Adipocyte (in vitro differentiated cells): ENCODE data around the gene PIM1.

ENCODE experiments used
- DNase-seq: peaks from one replicate; pipeline ENCODE4 v3.0.0-alpha.2; 2015; ENCODE audit warnings: low read depth
- H3K27me3 ChIP-seq: replicated peaks from 2 replicates; pipeline ENCODE4 v1.7.0; 2013; ENCODE audit warnings: mild to moderate bottlenecking, low read length, moderate library complexity; ENCODE audit not compliant: control insufficient read depth, insufficient read depth
- H3K36me3 ChIP-seq: 2 replicates; pipeline ENCODE4 v1.7.0; 2013; ENCODE audit warnings: low read length, mild to moderate bottlenecking, moderate library complexity; ENCODE audit not compliant: control insufficient read depth, insufficient read depth, severe bottlenecking
- H3K4me1 ChIP-seq: 2 replicates; pipeline ENCODE4 v1.7.0; 2013; ENCODE audit warnings: mild to moderate bottlenecking, low read length, moderate library complexity; ENCODE audit not compliant: control insufficient read depth, insufficient read depth
- H3K4me3 ChIP-seq: 2 replicates; pipeline ENCODE4 v1.7.0; 2013; ENCODE audit warnings: mild to moderate bottlenecking, low read length, moderate library complexity
- H3K9ac ChIP-seq: 2 replicates; pipeline ENCODE4 v1.7.0; 2013; ENCODE audit warnings: mild to moderate bottlenecking, low read length, moderate library complexity
- H3K9me3 ChIP-seq: 2 replicates; pipeline ENCODE4 v1.7.0; 2013; ENCODE audit warnings: mild to moderate bottlenecking, low read length, moderate library complexity; ENCODE audit not compliant: control insufficient read depth

PIM1 gene

GRCh38 chr6:37140145-37140544, 29.8 kb upstream of the PIM1 start:
- Histone ChIP-seq H3K9ac (peak overlapping the region; percentile 61), H3K9me3 (no peaks in the 10 kb centered on the region), H3K4me1 (peaks cover 84% of the 10 kb centered on the region), H3K4me3 (no peak overlapping the region), H3K36me3 (no peaks in the 10 kb centered on the region), H3K27me3 (no peaks in the 10 kb centered on the region)
- no peak for DNase-seq

GRCh38 chr6:37141281-37142049, 28.5 kb upstream of the PIM1 start:
- Histone ChIP-seq H3K36me3 (no peaks in the 10 kb centered on the region), H3K27me3 (no peaks in the 10 kb centered on the region), H3K4me1 (peaks cover 78% of the 10 kb centered on the region), H3K4me3 (peak overlapping the region; percentile 9), H3K9me3 (no peaks in the 10 kb centered on the region), H3K9ac (peak overlapping the region; percentile 61)
- DNase-seq = peak; percentile 77

GRCh38 chr6:37142050-37142614, 27.8 kb upstream of the PIM1 start:
- Histone ChIP-seq H3K4me3 (no peak overlapping the region), H3K9me3 (no peaks in the 10 kb centered on the region), H3K9ac (peak overlapping the region; percentile 61), H3K4me1 (peaks cover 71% of the 10 kb centered on the region), H3K27me3 (no peaks in the 10 kb centered on the region), H3K36me3 (no peaks in the 10 kb centered on the region)
- no peak for DNase-seq

- H3K4me1 ChIP-seq = peaks cover 59% of the 10 kb centered on the region
- H3K36me3 ChIP-seq = no peaks in the 10 kb centered on the region
- DNase-seq = no peak
- H3K4me3 ChIP-seq = no peak overlapping the region
- H3K27me3 ChIP-seq = no peaks in the 10 kb centered on the region
- H3K9ac ChIP-seq = peak overlapping the region; percentile 9
- no peaks in the 10 kb centered on the region for H3K9me3 ChIP-seq
Observed at GRCh38 chr6:37143585-37143984, 26.4 kb upstream of the PIM1 start.

GRCh38 chr6:37145443-37145842, 24.5 kb upstream of the PIM1 start:
- Histone ChIP-seq H3K36me3 (no peaks in the 10 kb centered on the region), H3K4me1 (peaks cover 57% of the 10 kb centered on the region), H3K4me3 (no peak overlapping the region), H3K9ac (peak overlapping the region; percentile 72), H3K27me3 (no peaks in the 10 kb centered on the region), H3K9me3 (no peaks in the 10 kb centered on the region)
- no peak for DNase-seq

DNA sequence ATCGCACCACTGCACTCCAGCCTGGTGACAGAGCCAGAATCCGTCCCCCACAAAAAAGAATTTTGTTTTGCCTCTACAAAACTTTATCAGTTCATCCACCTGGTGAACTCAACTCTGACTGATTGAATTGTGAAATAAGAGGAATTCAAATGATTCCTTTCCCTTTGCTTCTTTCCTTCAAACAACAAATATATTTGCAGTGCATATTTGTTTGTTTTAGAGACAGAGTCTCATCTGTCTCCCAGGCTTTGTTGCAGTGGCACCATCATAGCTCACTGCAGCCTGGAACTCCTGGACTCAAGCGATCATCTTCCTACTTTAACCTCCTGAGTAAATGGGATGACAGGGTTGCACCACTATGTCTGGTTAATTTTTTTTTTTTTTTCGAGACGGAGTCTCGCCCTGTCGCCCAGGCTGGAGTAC, 23.2 kb upstream of the PIM1 start:
- DNase-seq = no peak
- Histone ChIP-seq H3K4me3 (no peak overlapping the region), H3K9ac (no peak overlapping the region), H3K9me3 (no peaks in the 10 kb centered on the region), H3K36me3 (no peaks in the 10 kb centered on the region), H3K4me1 (peaks cover 47% of the 10 kb centered on the region), H3K27me3 (no peaks in the 10 kb centered on the region)

GRCh38 chr6:37149745-37150144, 20.2 kb upstream of the PIM1 start:
- H3K9ac ChIP-seq = peak overlapping the region; percentile 46
- H3K36me3 ChIP-seq = no peaks in the 10 kb centered on the region
- no peak for DNase-seq
- no peaks in the 10 kb centered on the region for H3K9me3 ChIP-seq
- H3K4me1 ChIP-seq = peaks cover 25% of the 10 kb centered on the region
- H3K27me3 ChIP-seq = no peaks in the 10 kb centered on the region
- no peak overlapping the region for H3K4me3 ChIP-seq

GRCh38 chr6:37150314-37150713, 19.6 kb upstream of the PIM1 start:
- no peak overlapping the region for H3K9ac ChIP-seq
- no peaks in the 10 kb centered on the region for H3K9me3 ChIP-seq
- DNase-seq = no peak
- no peaks in the 10 kb centered on the region for H3K27me3 ChIP-seq
- H3K4me1 ChIP-seq = peaks cover 19% of the 10 kb centered on the region
- no peak overlapping the region for H3K4me3 ChIP-seq
- no peaks in the 10 kb centered on the region for H3K36me3 ChIP-seq

DNA sequence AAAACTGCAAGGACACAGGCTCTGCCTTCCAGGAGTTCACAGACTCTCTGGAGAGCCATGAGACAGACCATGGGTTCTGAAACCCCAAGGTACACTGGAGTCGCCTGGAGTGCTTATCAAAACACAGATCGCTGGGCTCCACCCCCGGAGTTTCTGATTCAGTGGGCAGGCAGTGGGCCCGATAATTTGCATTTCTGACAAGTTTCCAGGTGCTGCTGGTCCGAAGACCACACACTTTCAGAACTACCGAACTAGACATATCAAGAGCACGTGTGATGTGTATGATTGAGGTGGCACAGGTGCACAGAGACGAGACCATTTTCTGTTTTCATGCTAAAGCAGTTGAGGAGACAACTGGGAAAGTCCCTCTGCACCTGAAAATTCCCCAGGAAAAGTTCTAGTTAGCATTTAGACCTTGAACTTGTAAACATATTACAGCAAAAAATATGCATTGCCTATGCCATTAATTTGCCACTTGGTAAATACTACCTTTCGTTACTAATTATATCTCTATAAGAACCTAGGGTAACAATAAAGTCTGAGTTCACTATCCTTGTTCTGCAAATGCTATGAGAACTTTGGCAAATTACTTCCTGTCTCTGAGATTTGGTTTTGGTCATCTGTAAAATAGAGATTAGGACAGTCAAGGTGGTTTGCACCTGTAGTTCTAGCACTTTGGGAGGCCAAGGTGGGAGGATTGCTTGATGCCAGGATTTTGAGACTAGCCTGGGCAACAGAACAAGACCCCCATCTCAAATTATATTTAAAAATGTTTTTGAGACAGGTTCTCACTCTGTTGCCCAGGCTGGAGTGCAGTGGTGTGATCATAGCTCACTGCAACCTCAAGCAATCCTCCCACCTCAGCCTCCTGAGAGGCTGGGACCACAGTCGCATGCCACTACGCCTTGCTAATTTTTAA, 14.3 kb upstream of the PIM1 start:
- Histone ChIP-seq H3K4me1 (peaks cover 9% of the 10 kb centered on the region), H3K36me3 (no peaks in the 10 kb centered on the region), H3K9ac (no peak overlapping the region), H3K27me3 (no peaks in the 10 kb centered on the region), H3K9me3 (no peaks in the 10 kb centered on the region), H3K4me3 (no peak overlapping the region)
- no peak for DNase-seq

- Histone ChIP-seq H3K4me1 (peaks cover 16% of the 10 kb centered on the region), H3K9me3 (no peaks in the 10 kb centered on the region), H3K9ac (no peak overlapping the region), H3K27me3 (no peaks in the 10 kb centered on the region), H3K36me3 (no peaks in the 10 kb centered on the region), H3K4me3 (no peak overlapping the region)
- no peak for DNase-seq
Observed at GRCh38 chr6:37158508-37158907, 11.4 kb upstream of the PIM1 start.
